SH-SY5Y (cell line): Measurements from ENCODE around the gene FOCAD.

ENCODE experiments used
- GATA2 ChIP-seq: IDR thresholded peaks from 2 replicates; pipeline ENCODE4 v1.6.1; 2011; ENCODE audit warnings: mild to moderate bottlenecking, low read depth, low read length
- GATA3 ChIP-seq: IDR thresholded peaks from 2 replicates; pipeline ENCODE4 v1.6.1; 2011; ENCODE audit warnings: low read depth, mild to moderate bottlenecking, low read length, moderate library complexity

DNA sequence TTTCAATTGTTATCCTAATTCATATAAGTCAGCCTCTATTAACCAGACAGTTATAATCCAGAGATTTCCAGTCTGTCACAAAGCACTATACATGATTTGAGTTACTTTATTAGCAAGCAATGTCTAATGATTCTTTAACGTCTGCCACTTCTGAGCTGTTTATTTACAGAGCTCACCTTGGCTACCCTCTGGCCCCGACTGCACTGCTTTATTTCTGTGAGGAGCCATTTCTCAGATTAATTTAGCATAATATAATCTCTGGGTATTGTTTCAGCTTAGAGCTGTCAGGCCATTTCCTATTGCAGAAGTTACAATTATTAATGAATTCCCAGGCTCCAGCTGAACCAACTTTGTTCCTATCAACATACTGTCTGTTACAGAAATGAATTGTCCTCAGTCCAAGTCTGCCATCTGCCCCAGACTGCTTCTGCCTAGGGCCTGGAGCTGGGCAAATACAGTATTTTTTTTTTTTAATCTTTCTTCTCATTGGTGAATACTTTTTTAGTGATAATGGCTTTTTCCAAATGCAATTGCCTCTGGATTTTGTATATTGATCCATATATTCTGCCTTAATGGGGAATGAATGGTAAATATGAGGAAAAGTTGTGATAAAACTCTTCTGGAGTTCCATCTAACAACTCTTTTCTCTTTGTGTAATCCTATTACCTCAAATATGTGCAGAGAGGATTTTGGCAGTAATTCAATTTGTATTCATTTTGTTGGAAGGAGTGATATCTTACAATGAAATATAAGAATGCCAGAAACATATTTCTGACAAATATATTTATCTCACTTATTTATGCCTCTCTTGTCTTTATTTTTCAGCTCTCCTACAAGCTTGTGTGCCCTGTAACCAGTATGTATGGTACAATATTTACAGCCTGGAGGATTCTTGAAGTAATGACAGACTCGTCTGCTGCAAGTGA is 104.7 kb downstream of the FOCAD start:
- TF ChIP-seq GATA2 (no peak), GATA3 (no peak)
